ENCODE measurements around the gene ZBTB20. TPM values are rescaled to one million over a fixed set of nuclear protein-coding genes. Genes with fewer than 3 reads are reported as not detected.

The ZBTB20 gene
- total and polyA plus RNA-seq, 8 donors: 0.15 to 149 (median 38.5) TPM

- 84 to 96% (median 88%) methylated on average over 1 of the region's 1 CpG for WGBS, 5 donors
- Histone ChIP-seq H3K9me3 (no peaks in the 10 kb centered on the region), H3K27me3 (no peaks in the 10 kb centered on the region), H3K4me1 (peaks cover 7 to 51% (median 27%) of the 10 kb centered on the region in 4 donors), H3K4me3 (no peak overlapping the region), H3K27ac (no peak overlapping the region), H3K36me3 (no peaks in the 10 kb centered on the region)
- intact Hi-C loops (cut with DNase I; ENCODE audit: low total_unique reads): no loop called here
- DNase-seq: no peak
- TF ChIP-seq CTCF (IDR thresholded peaks at IDR 0.05) (no peak), EP300 (IDR thresholded peaks at IDR 0.05) (no peak)
Measured at GRCh38 chr3:115090712-115091111, 56.4 kb downstream of the ZBTB20 start.

GRCh38 chr3:115089481-115089880 lies 57.6 kb downstream of the ZBTB20 start:
- Histone ChIP-seq H3K36me3 (no peaks in the 10 kb centered on the region), H3K4me1 (peaks cover 12 to 50% (median 29%) of the 10 kb centered on the region in 4 donors)
- TF ChIP-seq POLR2AphosphoS5 (IDR thresholded peaks at IDR 0.05) (no peak), CTCF (IDR thresholded peaks at IDR 0.05) (no peak), EP300 (IDR thresholded peaks at IDR 0.05) (no peak), POLR2A (IDR thresholded peaks at IDR 0.05) (no peak)

GRCh38 chr3:115087512-115087911 lies 59.6 kb downstream of the ZBTB20 start:
- 56 to 78% (median 65%) methylated on average over 1 of the region's 1 CpG for WGBS, 5 donors
- H3K27ac ChIP-seq: no peak overlapping the region
- intact Hi-C loops (cut with DNase I; ENCODE audit: low total_unique reads): no loop called here

More at GRCh38 chr3:115089481-115089880, 57.6 kb downstream of the ZBTB20 start:
- Histone ChIP-seq H3K27me3 (no peaks in the 10 kb centered on the region), H3K9me3 (no peaks in the 10 kb centered on the region), H3K27ac (no peak overlapping the region), H3K4me3 (no peak overlapping the region)
- no peak for DNase-seq
- intact Hi-C loops (cut with DNase I; ENCODE audit: low total_unique reads): no loop called here
- WGBS, 5 donors: 90 to 93% (median 91%) methylated on average over 2 of the region's 2 CpGs

GRCh38 chr3:115086344-115086743 lies 60.7 kb downstream of the ZBTB20 start:
- intact Hi-C loops (cut with DNase I; ENCODE audit: low total_unique reads): no loop called here
- no peak overlapping the region for H3K4me3 ChIP-seq
- peaks cover 5 to 58% (median 26%) of the 10 kb centered on the region in 4 donors for H3K4me1 ChIP-seq
- DNase-seq: no peak
- no peak overlapping the region for H3K27ac ChIP-seq
- 81 to 90% (median 84%) methylated on average over 2 of the region's 2 CpGs for WGBS, 5 donors
- no peak for TF ChIP-seq CTCF (IDR thresholded peaks at IDR 0.05)
- TF ChIP-seq EP300 (IDR thresholded peaks at IDR 0.05): no peak
- no peak for TF ChIP-seq POLR2A (IDR thresholded peaks at IDR 0.05)
- no peak for TF ChIP-seq POLR2AphosphoS5 (IDR thresholded peaks at IDR 0.05)
- no peaks in the 10 kb centered on the region for H3K36me3 ChIP-seq
- H3K9me3 ChIP-seq: no peaks in the 10 kb centered on the region
- H3K27me3 ChIP-seq: no peaks in the 10 kb centered on the region

More at GRCh38 chr3:115087512-115087911, 59.6 kb downstream of the ZBTB20 start:
- H3K27me3 ChIP-seq: no peaks in the 10 kb centered on the region
- no peak for DNase-seq
- H3K9me3 ChIP-seq: no peaks in the 10 kb centered on the region
- no peak for TF ChIP-seq POLR2AphosphoS5 (IDR thresholded peaks at IDR 0.05)
- TF ChIP-seq CTCF (IDR thresholded peaks at IDR 0.05): no peak
- TF ChIP-seq POLR2A (IDR thresholded peaks at IDR 0.05): no peak
- TF ChIP-seq EP300 (IDR thresholded peaks at IDR 0.05): no peak
- no peak overlapping the region for H3K4me3 ChIP-seq
- peaks cover 12 to 59% (median 27%) of the 10 kb centered on the region in 4 donors for H3K4me1 ChIP-seq
- H3K36me3 ChIP-seq: no peaks in the 10 kb centered on the region

All from stomach (tissue), 9 donors.